H9 (cell line): ENCODE data around the gene GPR107. TPM values are rescaled to one million over a fixed set of nuclear protein-coding genes. Genes with fewer than 3 reads are reported as not detected.

Source experiments
- DNase-seq: peaks from one replicate; pipeline ENCODE4 v3.0.0-alpha.2; 2017
- H2AFZ ChIP-seq: one replicate; pipeline ENCODE4 v1.6.1; 2013; ENCODE audit warnings: mild to moderate bottlenecking, low read length, control low read depth, moderate library complexity
- H2AK5ac ChIP-seq: 2 replicates; pipeline ENCODE4 v1.6.1; 2013; ENCODE audit warnings: low read length, control low read depth, mixed read lengths; ENCODE audit not compliant: insufficient read length
- H2BK120ac ChIP-seq: one replicate; pipeline ENCODE4 v1.6.1; 2013; ENCODE audit warnings: low read depth, mild to moderate bottlenecking, low read length, control low read depth, inconsistent platforms; ENCODE audit not compliant: poor library complexity, severe bottlenecking
- H2BK12ac ChIP-seq: 2 replicates; pipeline ENCODE4 v1.6.1; 2013; ENCODE audit warnings: low read length, control low read depth, mixed read lengths, low read depth; ENCODE audit not compliant: insufficient read length
- H2BK15ac ChIP-seq: 2 replicates; pipeline ENCODE4 v1.6.1; 2013; ENCODE audit warnings: low read depth, low read length, control low read depth
- H2BK20ac ChIP-seq: one replicate; pipeline ENCODE4 v1.6.1; 2013; ENCODE audit warnings: low read depth, mild to moderate bottlenecking, low read length, control low read depth, inconsistent platforms; ENCODE audit not compliant: poor library complexity, severe bottlenecking
- H2BK5ac ChIP-seq: 2 replicates; pipeline ENCODE4 v1.6.1; 2013; ENCODE audit warnings: low read length, control low read depth, mixed read lengths; ENCODE audit not compliant: insufficient read length
- H3K14ac ChIP-seq: 2 replicates; pipeline ENCODE4 v1.6.1; 2013; ENCODE audit warnings: low read length, control low read depth; ENCODE audit not compliant: insufficient read depth
- H3K18ac ChIP-seq: 2 replicates; pipeline ENCODE4 v1.6.1; 2013; ENCODE audit warnings: low read depth, mild to moderate bottlenecking, mixed read lengths, low read length, control low read depth; ENCODE audit not compliant: insufficient read length
- H3K23ac ChIP-seq: 2 replicates; pipeline ENCODE4 v1.6.1; 2013; ENCODE audit warnings: low read length, control low read depth, mixed read lengths, low read depth; ENCODE audit not compliant: insufficient read length
- H3K23me2 ChIP-seq: 2 replicates; pipeline ENCODE4 v1.6.1; 2013; ENCODE audit warnings: low read depth, mild to moderate bottlenecking, mixed read lengths, low read length, control low read depth; ENCODE audit not compliant: insufficient read length, poor library complexity, severe bottlenecking
- H3K27ac ChIP-seq: 2 replicates; pipeline ENCODE4 v1.5.1; 2013; ENCODE audit warnings: low read length, control low read depth, mixed read lengths, low read depth; ENCODE audit not compliant: insufficient read length
- H3K27me3 ChIP-seq: 2 replicates; pipeline ENCODE4 v1.6.1; 2013; ENCODE audit warnings: low read length, control low read depth, inconsistent platforms; ENCODE audit not compliant: insufficient read depth
- H3K4ac ChIP-seq: 2 replicates; pipeline ENCODE4 v1.6.1; 2013; ENCODE audit warnings: low read depth, mild to moderate bottlenecking, control low read depth, inconsistent platforms, low read length, moderate library complexity
- H3K4me1 ChIP-seq: 2 replicates; pipeline ENCODE4 v1.6.1; 2013; ENCODE audit warnings: low read length, control low read depth, inconsistent platforms; ENCODE audit not compliant: insufficient read depth
- H3K4me2 ChIP-seq: 2 replicates; pipeline ENCODE4 v1.6.1; 2013; ENCODE audit warnings: low read length, control low read depth, mixed read lengths; ENCODE audit not compliant: insufficient read length, insufficient read depth
- H3K56ac ChIP-seq: 2 replicates; pipeline ENCODE4 v1.6.1; 2013; ENCODE audit warnings: low read depth, mild to moderate bottlenecking, mixed read lengths, low read length, control low read depth; ENCODE audit not compliant: insufficient read length
- H3K79me1 ChIP-seq: 2 replicates; pipeline ENCODE4 v1.6.1; 2013; ENCODE audit warnings: low read depth, mild to moderate bottlenecking, moderate library complexity, low read length, control low read depth, inconsistent platforms; ENCODE audit not compliant: insufficient read depth, poor library complexity, severe bottlenecking
- H3K79me2 ChIP-seq: 2 replicates; pipeline ENCODE4 v1.6.1; 2013; ENCODE audit warnings: low read length, control low read depth, inconsistent platforms; ENCODE audit not compliant: insufficient read depth
- H3K9ac ChIP-seq: 2 replicates; pipeline ENCODE4 v1.6.1; 2013; ENCODE audit warnings: low read length, control low read depth, mixed read lengths; ENCODE audit not compliant: insufficient read length; ENCODE audit errors: extremely low read depth
- H3K9me3 ChIP-seq: one replicate; pipeline ENCODE4 v1.6.1; 2013; ENCODE audit warnings: low read depth, low read length, inconsistent platforms; ENCODE audit not compliant: control insufficient read depth
- H3T11ph ChIP-seq: one replicate; pipeline ENCODE4 v1.6.1; 2013; ENCODE audit warnings: mild to moderate bottlenecking, low read length, control low read depth, inconsistent platforms
- H4K20me1 ChIP-seq: one replicate; pipeline ENCODE4 v1.6.1; 2013; ENCODE audit not compliant: control insufficient read depth, insufficient read length, insufficient read depth
- H4K5ac ChIP-seq: 2 replicates; pipeline ENCODE4 v1.6.1; 2013; ENCODE audit warnings: low read depth, mild to moderate bottlenecking, mixed read lengths, low read length, control low read depth; ENCODE audit not compliant: insufficient read length
- H4K8ac ChIP-seq: replicated peaks from 2 replicates; pipeline ENCODE4 v1.6.1; 2013; ENCODE audit warnings: low read length, control low read depth, mixed read lengths, low read depth; ENCODE audit not compliant: insufficient read length
- H4K91ac ChIP-seq: 2 replicates; pipeline ENCODE4 v1.6.1; 2013; ENCODE audit warnings: low read depth, mild to moderate bottlenecking, moderate library complexity, mixed read lengths, low read length, control low read depth; ENCODE audit not compliant: insufficient read length
- H3K27ac Mint-ChIP-seq, 3 experiments: 2 replicates in 2 of 3; 3 replicates in 1 of 3; pipeline ENCODE4 v1.8.0; 2020 to 2021; ENCODE audit warnings: mixed read lengths in 3 of 3, mild to moderate bottlenecking in 1 of 3, moderate library complexity in 1 of 3
- H3K27me3 Mint-ChIP-seq: 2 replicates; pipeline ENCODE4 v1.8.0; 2021; ENCODE audit warnings: low read depth, mild to moderate bottlenecking, moderate library complexity, mixed read lengths
- H3K36me3 Mint-ChIP-seq, 3 experiments: 2 replicates in 2 of 3; 3 replicates in 1 of 3; pipeline ENCODE4 v1.8.0; 2020 to 2021; ENCODE audit warnings: low read depth in 3 of 3, mixed read lengths in 3 of 3; ENCODE audit not compliant: insufficient read depth in 1 of 3
- H3K4me1 Mint-ChIP-seq, 2 experiments: 2 replicates each; pipeline ENCODE4 v1.8.0; 2020; ENCODE audit warnings: mixed read lengths in 2 of 2
- H3K4me3 Mint-ChIP-seq, 2 experiments: 2 replicates in 1 of 2; 3 replicates in 1 of 2; pipeline ENCODE4 v1.8.0; 2020 to 2021; ENCODE audit warnings: mild to moderate bottlenecking in 2 of 2, mixed read lengths in 2 of 2, moderate library complexity in 1 of 2
- H3K9me3 Mint-ChIP-seq, 2 experiments: 2 replicates in 1 of 2; 3 replicates in 1 of 2; pipeline ENCODE4 v1.8.0; 2020; ENCODE audit warnings: mild to moderate bottlenecking in 2 of 2, mixed read lengths in 2 of 2, moderate library complexity in 1 of 2
- CTCF ChIP-seq: fragments of 200-600 bp; sonication (generic); conservative IDR thresholded peaks from 3 replicates; pipeline ENCODE4 v1.8.0; 2021; ENCODE audit warnings: antibody characterized with exemption, mild to moderate bottlenecking
- whole genome bisulfite sequencing: extraction: QIAGEN DNeasy Blood & Tissue Kit; methylation state at CpG from one replicate; pipeline ENCODE4 v1.1.7; 2013; ENCODE audit warnings: missing lambda C conversion rate, low lambda C conversion rate, mixed read lengths; ENCODE audit not compliant: insufficient read length; ENCODE audit errors: extremely low coverage; 5-methylcytosine and 5-hydroxymethylcytosine counted together
- total RNA-seq: library from RNA; stranded (reverse); gene quantifications from 2 replicates; pipeline ENCODE4 v1.2.1, GENCODE V29; 2021

Gene GPR107
- total RNA-seq, 1 experiment from 2014 or later = 38.0 TPM

DNA sequence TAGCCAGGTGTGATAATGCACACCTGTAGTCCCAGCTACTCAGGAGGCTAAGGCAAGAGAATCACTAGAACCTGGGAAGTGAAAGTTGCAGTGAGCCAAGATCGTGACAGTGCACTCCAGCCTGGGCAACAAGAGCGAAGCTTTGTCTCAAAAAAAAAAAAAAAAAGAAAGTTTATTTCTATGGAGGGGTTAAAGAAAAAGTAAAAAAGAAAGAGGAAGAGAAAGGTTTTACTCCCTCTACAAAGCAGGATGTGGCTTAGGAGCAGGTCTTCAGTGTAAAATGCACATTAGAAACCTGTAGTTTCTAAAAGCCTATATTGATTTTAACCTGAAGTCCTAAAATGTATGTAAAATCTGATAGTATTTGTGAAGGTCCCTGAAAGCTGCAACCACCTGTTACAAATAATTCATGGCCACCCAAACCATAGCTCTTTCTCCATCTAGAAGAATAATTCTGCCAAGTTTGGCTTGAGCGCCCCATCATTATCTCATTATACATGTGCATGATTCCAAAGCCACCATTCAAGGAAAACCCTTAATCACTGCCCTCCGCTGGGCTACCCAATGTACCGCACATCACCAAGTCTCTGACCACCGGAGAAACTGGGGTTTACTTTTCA is 14.1 kb upstream of the GPR107 start:
- no CpG with 5 or more reads among the region's 6 CpGs for WGBS
- peak; percentile 32; the same call in 1 of the 3 replicates for TF ChIP-seq CTCF
- Histone ChIP-seq H3K18ac (no peak overlapping the region), H3K79me2 (no peaks in the 10 kb centered on the region; the same call in 1 of the 2 replicates), H3K14ac (no peak overlapping the region), H4K5ac (no peak overlapping the region), H3K9me3 (no peaks in the 10 kb centered on the region), H4K91ac (no peak overlapping the region), H3K56ac (no peak overlapping the region), H2BK20ac (no peak overlapping the region), H3K27ac (no peak overlapping the region), H3K79me1 (peaks cover 2% of the 10 kb centered on the region), H3T11ph (no peak overlapping the region), H4K8ac (no peak overlapping the region), H4K20me1 (no peaks in the 10 kb centered on the region), H3K27me3 (no peaks in the 10 kb centered on the region; the same call in 1 of the 2 replicates), H2AFZ (no peak overlapping the region), H3K23ac (no peak overlapping the region), H2AK5ac (no peak overlapping the region), H3K23me2 (peaks cover 14% of the 10 kb centered on the region), H3K9ac (no peak overlapping the region), H2BK12ac (no peak overlapping the region), H3K4me1 (no peaks in the 10 kb centered on the region), H2BK5ac (no peak overlapping the region), H2BK120ac (no peak overlapping the region), H3K4me2 (no peak overlapping the region), H2BK15ac (no peak overlapping the region), H3K4ac (no peak overlapping the region)
- no peak overlapping the region for H3K4me3 Mint-ChIP-seq
- H3K36me3 Mint-ChIP-seq = peaks cover 0 to 3% (median 2%) of the 10 kb centered on the region in 3 experiments; a peak in 3 of 7 replicates
- no peak for DNase-seq
- peaks cover 21 to 23% of the 10 kb centered on the region in 2 experiments for H3K4me1 Mint-ChIP-seq
- H3K27me3 Mint-ChIP-seq = peaks cover 19% of the 10 kb centered on the region
- peaks cover 2 to 3% of the 10 kb centered on the region in 2 experiments; a peak in 3 of 5 replicates for H3K9me3 Mint-ChIP-seq
- H3K27ac Mint-ChIP-seq = peak overlapping the region in 1 of 3 experiments; percentile 76; a peak in 1 of 7 replicates
